Inflammatory macrophage (primary cell): ENCODE measurements around the gene MATK.
"Not testable (repeated sequence)": the region's sequence is repeated elsewhere in the genome, so short reads cannot be mapped to it uniquely, and the experiment has no call there.

Experiments used
- DNase-seq, 2 donors: peaks; one replicate each; pipeline ENCODE4 v3.0.0-alpha.2; 2020 to 2022

MATK gene

GRCh38 chr19:3770136-3770999, 15.8 kb downstream of the MATK start:
- DNase-seq, result no peak

GRCh38 chr19:3769494-3769893, 16.7 kb downstream of the MATK start:
- no peak for DNase-seq

- DNase-seq, result no peak
Measured at GRCh38 chr19:3768748-3769099, 17.5 kb downstream of the MATK start.

- DNase-seq, result no peak
Measured at GRCh38 chr19:3768015-3768747, 18.0 kb downstream of the MATK start.

GRCh38 chr19:3767050-3767449, 19.1 kb downstream of the MATK start:
- DNase-seq, result no peak

- peak; percentile 18 to 30 for DNase-seq
Measured at GRCh38 chr19:3766520-3766919, 19.7 kb downstream of the MATK start.

GRCh38 chr19:3765757-3766156, 20.4 kb downstream of the MATK start:
- not testable (repeated sequence) for DNase-seq

GRCh38 chr19:3765121-3765520, 21.1 kb downstream of the MATK start:
- DNase-seq, result no peak

- DNase-seq, result peak; percentile 100
Measured at GRCh38 chr19:3762501-3763459, 23.4 kb downstream of the MATK start, which contains the start of gene MRPL54. Gene MRPL54 (plus strand): TSS chr19:3762682. CDS start chr19:3762701, 19 bp downstream.

GRCh38 chr19:3762130-3762473, 24.1 kb downstream of the MATK start:
- no peak for DNase-seq

GRCh38 chr19:3761382-3762129, 24.6 kb downstream of the MATK start, which contains the start of gene APBA3:
Gene APBA3 (minus strand): TSS chr19:3761692. CDS start chr19:3760264, 1,428 bp downstream.
- DNase-seq, result peak; percentile 91 to 94

- no peak for DNase-seq
Measured at GRCh38 chr19:3760871-3761361, 25.3 kb downstream of the MATK start.

- DNase-seq, result no peak
Measured at GRCh38 chr19:3759482-3760254, 26.5 kb downstream of the MATK start.

GRCh38 chr19:3758297-3758696, 27.9 kb downstream of the MATK start:
- DNase-seq, result not testable (repeated sequence)

- not testable (repeated sequence) for DNase-seq
Measured at GRCh38 chr19:3757705-3758104, 28.5 kb downstream of the MATK start.

- DNase-seq, result no peak
Measured at GRCh38 chr19:3753631-3754410, 32.4 kb downstream of the MATK start.

GRCh38 chr19:3752492-3752891, 33.7 kb downstream of the MATK start:
- DNase-seq, result no peak

- no peak for DNase-seq
Measured at GRCh38 chr19:3751236-3751635, 34.9 kb downstream of the MATK start.

GRCh38 chr19:3750211-3750610, 36.0 kb downstream of the MATK start:
- no peak for DNase-seq

GRCh38 chr19:3748965-3749364, 37.2 kb downstream of the MATK start:
- no peak for DNase-seq
